Heart left ventricle (tissue), 16 donors: ENCODE measurements around the gene FTL. TPM values are rescaled to one million over a fixed set of nuclear protein-coding genes. Genes with fewer than 3 reads are reported as not detected.

Experiments
- ATAC-seq, 4 donors: fragments of 200-7000 bp; cut with Tn5 transposase; one replicate each; pipeline ENCODE4 v1.9.1; 2020 to 2022; ENCODE audit warnings: moderate library complexity in 4 of 4, mild to moderate bottlenecking in 3 of 4, moderate number of reproducible peaks in 1 of 4
- DNase-seq, 5 donors: peaks; one replicate each; pipeline ENCODE4 v3.0.0-alpha.2; 2020
- H3K27ac ChIP-seq, 12 donors: fragments of 200-600 bp; sonication (generic) in 4 of 12; one replicate each; pipeline versions ENCODE4 v1.5.0 to v1.8.0; 2016 to 2022; ENCODE audit warnings: mild to moderate bottlenecking in 2 of 12
- H3K27me3 ChIP-seq, 9 donors: fragments of 200-600 bp; sonication (generic) in 2 of 9; one replicate each; pipeline versions ENCODE4 v1.5.1 to v1.8.0; 2016 to 2022; ENCODE audit warnings: mild to moderate bottlenecking in 3 of 9
- H3K36me3 ChIP-seq, 9 donors: fragments of 200-600 bp; sonication (generic) in 2 of 9; one replicate each; pipeline versions ENCODE4 v1.5.0 to v1.8.0; 2018 to 2022; ENCODE audit warnings: mild to moderate bottlenecking in 2 of 9
- H3K4me1 ChIP-seq, 12 donors: fragments of 200-600 bp; sonication (generic) in 4 of 12; one replicate each; pipeline versions ENCODE4 v1.5.0 to v1.8.0; 2016 to 2022; ENCODE audit warnings: mild to moderate bottlenecking in 3 of 12
- H3K4me3 ChIP-seq, 12 donors: fragments of 200-600 bp; sonication (generic) in 4 of 12; one replicate each; pipeline versions ENCODE4 v1.5.0 to v1.8.0; 2017 to 2022; ENCODE audit warnings: mild to moderate bottlenecking in 9 of 12, moderate library complexity in 4 of 12
- H3K9me3 ChIP-seq, 12 donors: fragments of 200-600 bp; sonication (generic) in 4 of 12; one replicate each; pipeline versions ENCODE4 v1.5.0 to v1.8.0; 2016 to 2022; ENCODE audit warnings: mild to moderate bottlenecking in 1 of 12
- POLR2A ChIP-seq, 2 donors: fragments of 450-650 bp; IDR thresholded peaks; one replicate each; pipeline ENCODE4 v1.6.1; 2017; ENCODE audit warnings: antibody characterized with exemption in 2 of 2, mild to moderate bottlenecking in 2 of 2, moderate library complexity in 2 of 2
- WGBS, 4 donors: extraction: QIAGEN DNeasy Blood & Tissue Kit in 2 of 4; methylation state at CpG; one replicate each; pipeline versions ENCODE4 v1.1.5 to v1.1.7; 2013 to 2018; 5-methylcytosine and 5-hydroxymethylcytosine counted together
- intact Hi-C, 10 donors: fragments of 100-400 bp; cut with DNase I; formaldehyde crosslinking; loops; one replicate each; pipeline versions ENCODE4 v1.11.1 to v1.14.2; 2022
- polyA plus RNA-seq, 2 donors: library from polyadenylated mRNA; stranded (reverse); fragments of 200-250 nt; gene quantifications; one replicate each; pipeline ENCODE4 v1.2.3, GENCODE V29; 2013
- total RNA-seq, 9 donors: library from RNA; depleted of rRNA in 2 of 9; stranded (reverse); fragments of >200 nt in 2 of 9; fragmentation: NEBNext Ultra II Directional in 3 of 9; extraction: Animal tissue kit (Norgen Biotek cat#: 25700) in 3 of 9; gene quantifications; one replicate each; pipeline versions ENCODE4 v1.1.0 to v1.2.4, GENCODE V29; 2016 to 2023
- TF ChIP-seq, protein P1 (sequence below), 12 donors: fragments of 200-600 bp; sonication (generic) in 4 of 12; IDR thresholded peaks; one replicate each; pipeline versions ENCODE4 v1.5.0 to v1.8.0; 2018 to 2022; ENCODE audit warnings: antibody characterized with exemption in 12 of 12, mild to moderate bottlenecking in 5 of 12
- donor health status: ischemic (EF 13 %, LVEDD 7.1; RV severe dilation, severe dysfunction).
- donor health status: healthy with polysubstance abuse.
- donor health status: DM: no; HTN: yes; CAD: no.
- donor health status: DM: no; HTN: no; CAD: no.
- donor health status: ischemic (EF 25% LVEDD 6.9; RV normal size, moderate dysfunction).
- donor health status: ischemic (EF 25% LVEDD 5.7; RV mildly dilated, moderate dysfunction).
- donor health status: healthy.
- donor health status: DM: yes; HTN: yes; CAD: no.
- donor health status: ischemic (EF 35%, LVEDD 5.7; RV mildly dilated, moderate dysfunction).
- donor health status: nonischemic (EF 11% LVEDD 7.7; RV severe dilation, severe dysfunction).
- donor health status: DM: yes; HTN: yes; CAD: no.
- donor health status: PGD.
- donor health status: ischemic (EF 29% LVEDD 5.4; RV normal size, mild dysfunction).
- donor health status: nonischemic (EF 23%, LVEDD 6.1; RV moderate dilation, normal function).

Gene FTL
- total and polyA plus RNA-seq, 11 donors, result 484 to 6,770 (median 857) TPM

DNA sequence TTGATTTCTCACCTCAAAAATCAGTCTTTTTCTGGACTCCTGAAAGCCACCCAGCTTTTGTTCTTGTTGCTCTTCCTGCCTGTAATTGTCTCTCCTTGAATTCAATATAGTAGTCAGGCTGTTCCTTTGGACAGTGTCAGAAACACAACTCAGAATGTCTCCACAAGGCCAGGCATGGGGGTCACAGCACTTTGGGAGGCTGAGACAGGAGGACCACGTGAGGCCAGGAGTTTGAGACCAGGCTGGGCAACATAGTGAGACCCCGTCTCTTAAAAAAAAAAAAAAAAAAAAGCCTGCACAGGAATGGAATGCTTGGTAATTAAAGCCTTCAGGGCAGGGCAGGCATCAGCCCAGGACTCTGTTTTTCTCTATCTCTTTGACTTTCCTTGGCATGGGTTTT is 19.3 kb upstream of the FTL start:
- Histone ChIP-seq H3K36me3 (no peaks in the 10 kb centered on the region), H3K4me3 (no peak overlapping the region), H3K4me1 (no peaks in the 10 kb centered on the region), H3K27ac (no peak overlapping the region), H3K27me3 (no peaks in the 10 kb centered on the region), H3K9me3 (peaks cover 0 to 9% (median 2%) of the 10 kb centered on the region in 12 donors)
- no peak for ATAC-seq
- 80 to 91% (median 87%) methylated on average over 2 of the region's 2 CpGs for WGBS, 4 donors
- no peak for TF ChIP-seq POLR2A (IDR thresholded peaks at IDR 0.05)
- TF ChIP-seq, protein P1, sequence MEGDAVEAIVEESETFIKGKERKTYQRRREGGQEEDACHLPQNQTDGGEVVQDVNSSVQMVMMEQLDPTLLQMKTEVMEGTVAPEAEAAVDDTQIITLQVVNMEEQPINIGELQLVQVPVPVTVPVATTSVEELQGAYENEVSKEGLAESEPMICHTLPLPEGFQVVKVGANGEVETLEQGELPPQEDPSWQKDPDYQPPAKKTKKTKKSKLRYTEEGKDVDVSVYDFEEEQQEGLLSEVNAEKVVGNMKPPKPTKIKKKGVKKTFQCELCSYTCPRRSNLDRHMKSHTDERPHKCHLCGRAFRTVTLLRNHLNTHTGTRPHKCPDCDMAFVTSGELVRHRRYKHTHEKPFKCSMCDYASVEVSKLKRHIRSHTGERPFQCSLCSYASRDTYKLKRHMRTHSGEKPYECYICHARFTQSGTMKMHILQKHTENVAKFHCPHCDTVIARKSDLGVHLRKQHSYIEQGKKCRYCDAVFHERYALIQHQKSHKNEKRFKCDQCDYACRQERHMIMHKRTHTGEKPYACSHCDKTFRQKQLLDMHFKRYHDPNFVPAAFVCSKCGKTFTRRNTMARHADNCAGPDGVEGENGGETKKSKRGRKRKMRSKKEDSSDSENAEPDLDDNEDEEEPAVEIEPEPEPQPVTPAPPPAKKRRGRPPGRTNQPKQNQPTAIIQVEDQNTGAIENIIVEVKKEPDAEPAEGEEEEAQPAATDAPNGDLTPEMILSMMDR (IDR thresholded peaks at IDR 0.05), result no peak
- DNase-seq, result no peak
- intact Hi-C loops, result no loop called here

DNA sequence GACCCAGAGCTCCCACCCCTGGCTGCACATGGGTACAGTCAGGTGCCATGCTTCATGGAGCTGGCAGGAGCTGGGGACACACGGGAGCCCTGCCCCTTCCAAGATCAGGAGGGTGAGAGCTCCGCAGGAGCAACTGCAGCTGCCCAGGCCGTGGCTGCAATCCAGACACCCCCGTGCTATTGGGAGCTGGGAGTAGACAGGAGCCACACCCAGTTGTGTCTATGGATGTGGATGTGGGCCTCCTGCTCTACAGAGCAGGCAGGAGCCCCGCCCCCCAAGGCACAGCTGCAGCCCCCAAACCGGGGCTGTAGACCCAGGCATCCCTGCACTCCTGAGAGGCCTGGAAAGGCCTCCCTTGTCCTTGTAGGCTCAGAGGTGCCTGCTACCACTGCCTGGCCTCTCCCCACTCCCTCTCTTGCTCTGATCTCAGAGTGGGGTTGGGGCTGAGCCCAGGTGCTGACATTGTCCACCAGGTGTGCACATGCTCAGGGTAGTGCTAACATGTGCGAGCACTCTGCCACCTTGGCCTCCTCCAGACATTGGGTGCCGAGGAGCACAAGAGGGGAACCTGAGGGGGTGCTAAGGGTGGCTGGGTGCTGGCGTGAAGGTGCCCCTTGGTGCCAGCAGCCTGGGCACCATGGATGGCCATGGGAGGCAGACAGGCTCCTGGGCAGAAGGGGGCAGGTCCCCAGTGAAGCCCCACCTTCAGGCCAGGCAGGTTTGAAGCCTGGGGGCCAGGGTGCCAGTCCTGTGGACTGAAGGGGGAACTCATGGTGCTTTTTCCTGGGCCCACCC is 18.4 kb upstream of the FTL start:
- Histone ChIP-seq H3K4me1 (no peaks in the 10 kb centered on the region), H3K36me3 (no peaks in the 10 kb centered on the region), H3K4me3 (no peak overlapping the region), H3K27me3 (no peaks in the 10 kb centered on the region), H3K9me3 (peaks cover 0 to 4% (median 0%) of the 10 kb centered on the region in 12 donors), H3K27ac (no peak overlapping the region)
- ATAC-seq, result peak in 1 of 4 donors; percentile 13
- no peak for DNase-seq
- no peak for TF ChIP-seq POLR2A (IDR thresholded peaks at IDR 0.05)
- TF ChIP-seq, protein P1 (IDR thresholded peaks at IDR 0.05), result no peak
- intact Hi-C loops, result no loop called here
- WGBS, 4 donors, result 73 to 87% (median 76%) methylated on average over 3 to 9 of the region's 9 CpGs

DNA sequence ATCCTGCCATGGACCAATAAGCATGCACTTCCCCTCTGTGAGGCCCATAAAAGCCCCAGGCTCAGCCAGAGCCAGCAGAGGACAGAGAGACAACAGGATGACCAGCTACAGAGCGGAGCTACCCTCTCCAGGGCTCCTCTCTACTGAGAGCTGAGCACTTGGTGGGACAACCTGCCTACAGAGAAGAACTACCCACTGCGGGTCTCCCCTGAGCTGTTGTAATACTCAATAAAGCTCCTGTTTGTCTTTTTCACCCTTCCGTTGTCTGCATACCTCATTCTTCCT is 17.9 kb upstream of the FTL start:
- WGBS, 4 donors, result 98 to 100% (median 99%) methylated on average over 2 to 3 of the region's 3 CpGs
- ATAC-seq, result no peak
- intact Hi-C loops, result no loop called here

DNA sequence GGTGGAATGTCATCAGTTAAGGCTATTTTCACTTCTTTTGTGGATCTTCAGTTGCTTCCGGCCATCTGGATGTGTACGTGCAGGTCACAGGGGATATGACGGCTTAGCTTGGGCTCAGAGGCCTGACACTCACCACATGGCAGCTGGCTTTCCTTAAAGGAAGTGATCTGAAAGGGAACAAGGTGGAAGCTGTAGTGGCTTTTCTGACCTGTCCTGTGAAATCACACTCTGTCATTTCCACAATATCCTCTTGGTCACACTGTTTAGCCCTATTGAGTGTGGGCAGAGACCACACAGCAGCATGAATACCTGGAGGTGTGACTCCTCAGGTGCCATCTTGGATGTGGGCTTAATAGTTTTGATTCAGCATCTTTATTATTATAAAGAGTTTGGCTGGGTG is 14.9 kb upstream of the FTL start:
- Histone ChIP-seq H3K27ac (peak overlapping the region in 3 of 12 donors; percentile 11 to 24 (median 22)), H3K9me3 (peaks cover 0 to 4% (median 0%) of the 10 kb centered on the region in 12 donors), H3K4me1 (peaks cover 0 to 9% (median 5%) of the 10 kb centered on the region in 12 donors), H3K36me3 (no peaks in the 10 kb centered on the region), H3K27me3 (no peaks in the 10 kb centered on the region), H3K4me3 (no peak overlapping the region)
- intact Hi-C loops, result loop anchor here in 4 of 10 donors (5.0 to 10.0 kb wide), 3 partner anchors 38 to 48 kb away; partner anchors contain the start of gene NUCB1 (in 2 of the 4)
- TF ChIP-seq POLR2A (IDR thresholded peaks at IDR 0.05), result no peak
- TF ChIP-seq, protein P1 (IDR thresholded peaks at IDR 0.05), result no peak
- ATAC-seq (peak in 1 of 4 donors; percentile 34), DNase-seq (no peak)
- WGBS, 4 donors, result 46 to 62% (median 50%) methylated on average over 3 of the region's 3 CpGs

More for the DNA sequence above, 17.9 kb upstream of the FTL start:
- no peak for DNase-seq
- Histone ChIP-seq H3K4me1 (no peaks in the 10 kb centered on the region), H3K27me3 (no peaks in the 10 kb centered on the region), H3K9me3 (peaks cover 0 to 4% (median 0%) of the 10 kb centered on the region in 12 donors), H3K36me3 (no peaks in the 10 kb centered on the region), H3K4me3 (no peak overlapping the region), H3K27ac (no peak overlapping the region)
- TF ChIP-seq POLR2A (IDR thresholded peaks at IDR 0.05), result no peak
- TF ChIP-seq, protein P1 (IDR thresholded peaks at IDR 0.05), result no peak
